Choroid plexus epithelial cell (primary cell): ENCODE results near the gene KCNK7.
"Not testable (repeated sequence)": the region's sequence is repeated elsewhere in the genome, so short reads cannot be mapped to it uniquely, and the experiment has no call there.

ENCODE experiments used
- DNase-seq: peaks from one replicate; pipeline ENCODE4 v3.0.0-alpha.2; 2010; ENCODE audit warnings: low read depth
- H3K4me3 ChIP-seq: 2 replicates; pipeline ENCODE4 v1.5.1; 2011; ENCODE audit warnings: low read depth, mild to moderate bottlenecking, control low read depth, low read length, moderate library complexity
- CTCF ChIP-seq: conservative IDR thresholded peaks from 2 replicates; pipeline ENCODE4 v1.5.1; 2011; ENCODE audit warnings: low read depth, mild to moderate bottlenecking, control low read depth, inconsistent platforms, low read length, moderate library complexity

Gene KCNK7

GRCh38 chr11:65639623-65640482, 44.3 kb upstream of the KCNK7 start:
- DNase-seq = no peak
- TF ChIP-seq CTCF = no peak
- no peak overlapping the region for H3K4me3 ChIP-seq

GRCh38 chr11:65639228-65639597, 43.6 kb upstream of the KCNK7 start:
- DNase-seq, H3K4me3 ChIP-seq: not testable (repeated sequence)

GRCh38 chr11:65637794-65638419, 42.3 kb upstream of the KCNK7 start, which contains the start of gene SIPA1:
SIPA1 (plus strand) TSS chr11:65638101; CDS start chr11:65640922, 2,821 bp downstream.
- TF ChIP-seq CTCF = peak; percentile 77

GRCh38 chr11:65637032-65637557, 41.5 kb upstream of the KCNK7 start:
- no peak for TF ChIP-seq CTCF
- no peak for DNase-seq
- no peak overlapping the region for H3K4me3 ChIP-seq

More at GRCh38 chr11:65637794-65638419, 42.3 kb upstream of the KCNK7 start, which contains the start of gene SIPA1:
- peak within 1 kb of the TSS; percentile 82 for H3K4me3 ChIP-seq
- peak; percentile 97 for DNase-seq

- no peak for DNase-seq
- no peak for TF ChIP-seq CTCF
- H3K4me3 ChIP-seq = no peak overlapping the region
These were observed 40.8 kb upstream of the KCNK7 start for GRCh38 chr11:65636108-65637031.

GRCh38 chr11:65634905-65635731, 39.5 kb upstream of the KCNK7 start:
- TF ChIP-seq CTCF = no peak
- no peak overlapping the region for H3K4me3 ChIP-seq

More at GRCh38 chr11:65634905-65635731, 39.5 kb upstream of the KCNK7 start:
- no peak for DNase-seq
